Activated CD8-positive, alpha-beta memory T cell treated with anti-CD3 and anti-CD28 coated beads for 36 hours (primary cell): ENCODE results near the gene NOL4L. TPM values are rescaled to one million over a fixed set of nuclear protein-coding genes. Genes with fewer than 3 reads are reported as not detected.

Experiments used
- CTCF ChIA-PET: fragments of 350-600 bp; sonication (Branson Sonifier 250); formaldehyde crosslinking; loops from one replicate; lab custom pipeline; 2021; ENCODE audit warnings: antibody characterized with exemption; lab: Charles Lee
- POLR2A ChIA-PET: fragments of 350-600 bp; sonication (Branson Sonifier 250); formaldehyde crosslinking; loops from one replicate; lab custom pipeline; 2021; ENCODE audit warnings: antibody characterized with exemption; lab: Charles Lee
- total RNA-seq, 2 experiments: library from RNA; stranded (reverse); gene quantifications; one replicate each; pipeline ENCODE4 v1.2.3, GENCODE V29; 2021

NOL4L gene
- total RNA-seq, 2 experiments from 2014 or later = 9.9 to 10.9 TPM

DNA sequence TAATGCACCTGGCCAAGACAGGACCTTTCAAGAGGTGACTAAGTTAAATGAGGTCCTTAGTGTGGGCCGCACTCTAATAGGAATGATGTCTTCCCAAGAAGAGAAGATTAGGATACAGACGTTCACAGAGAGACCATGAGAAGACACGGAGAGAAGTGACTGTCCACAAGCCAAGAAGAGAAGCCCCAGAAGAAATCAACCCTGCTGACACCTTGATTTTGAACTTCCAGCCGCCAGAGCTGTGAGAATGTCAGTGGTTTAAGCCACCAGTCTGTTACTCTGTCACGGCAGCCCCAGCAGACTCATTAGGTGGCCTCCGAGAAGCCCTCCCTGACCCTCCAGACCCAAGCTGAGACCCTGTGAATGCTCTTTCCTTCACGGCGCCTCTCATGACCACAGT, 29.5 kb downstream of the NOL4L start:
- CTCF ChIA-PET = interaction anchor here (0.8 to 1.7 kb wide), 2 partner anchors 10 to 74 kb away, joined by 5 read pairs; no protein-coding TSS in a partner anchor
- POLR2A ChIA-PET = no interaction called here

DNA sequence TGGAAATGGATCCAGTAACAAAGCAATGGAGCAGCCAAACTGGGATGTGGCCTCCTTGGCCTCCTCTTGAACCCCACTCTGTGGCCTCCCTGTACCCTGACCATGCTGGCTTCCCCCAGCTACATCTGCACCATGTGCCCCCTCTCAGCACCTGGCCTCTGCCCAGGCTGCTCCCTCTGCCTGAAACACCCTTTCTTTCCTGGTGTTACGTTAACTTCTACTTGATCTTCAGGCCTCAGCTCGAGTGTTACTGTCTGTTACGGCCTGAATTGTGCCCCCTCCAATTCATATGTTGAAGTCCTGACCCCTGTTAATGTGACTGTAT, 30.2 kb downstream of the NOL4L start:
- POLR2A ChIA-PET = interaction anchor here (0.9 kb wide), 1 partner anchor 15 kb away, joined by 3 read pairs; no protein-coding TSS in a partner anchor
- CTCF ChIA-PET = interaction anchor here (1.1 to 1.7 kb wide), 2 partner anchors 10 to 12 kb away, joined by 3 to 5 read pairs; no protein-coding TSS in a partner anchor

DNA sequence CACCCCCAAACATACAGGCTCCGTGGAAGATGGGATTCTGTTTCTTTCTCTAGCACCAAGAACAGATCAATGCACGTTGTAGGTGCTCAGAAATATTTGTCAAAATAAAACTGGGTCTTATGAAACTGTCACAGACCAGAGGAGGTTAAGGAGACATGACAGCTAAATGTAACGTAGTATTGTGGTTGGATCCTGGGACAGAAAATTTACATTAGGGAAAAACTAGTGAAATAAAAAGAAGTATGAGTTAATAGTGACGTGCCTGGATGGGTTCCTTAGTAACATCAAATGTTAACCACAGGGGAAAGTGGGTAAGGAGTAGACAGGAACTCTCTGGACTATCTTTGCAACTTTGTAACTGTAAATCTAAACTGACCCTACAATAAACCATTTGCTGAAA, 31.5 kb downstream of the NOL4L start:
- ChIA-PET CTCF (no interaction called here), POLR2A (no interaction called here)

DNA sequence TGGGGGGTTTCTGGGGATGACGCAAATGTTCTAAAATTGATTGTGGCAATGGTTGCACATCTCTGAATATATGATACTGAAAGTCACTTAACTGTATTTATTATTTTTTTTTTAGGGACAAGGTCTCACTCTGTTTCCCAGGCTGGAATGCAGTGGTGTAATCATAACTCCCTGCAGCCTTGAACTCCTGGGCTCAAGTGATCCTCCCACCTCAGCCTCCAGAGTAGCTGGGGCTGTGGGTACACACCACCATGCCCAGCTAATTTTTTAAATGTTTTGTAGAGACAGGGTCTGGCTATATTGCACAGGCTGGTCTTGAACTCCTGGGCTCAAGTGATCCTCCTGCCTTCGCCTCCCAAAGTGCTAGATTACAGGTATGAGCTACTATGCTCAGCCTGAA, 33.4 kb downstream of the NOL4L start:
- ChIA-PET POLR2A (no interaction called here), CTCF (no interaction called here)

DNA sequence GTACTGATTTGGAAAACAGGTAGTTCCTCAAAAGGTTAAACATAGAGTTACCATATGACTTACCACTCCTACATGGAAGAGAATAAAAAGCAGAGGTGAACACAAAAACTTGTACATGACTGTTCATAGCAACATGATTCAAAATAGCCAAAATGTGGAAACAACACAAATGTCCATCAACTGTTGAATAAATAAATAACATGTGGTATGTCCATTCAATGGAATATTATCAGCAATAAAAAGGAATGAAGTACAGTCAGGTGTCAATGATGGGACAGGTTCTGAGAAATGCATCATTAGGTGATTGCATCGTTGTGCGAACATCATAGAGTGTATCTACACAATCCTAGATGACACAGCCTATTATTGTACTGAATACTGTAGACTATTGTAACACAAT, 35.3 kb downstream of the NOL4L start:
- ChIA-PET CTCF (no interaction called here), POLR2A (no interaction called here)

DNA sequence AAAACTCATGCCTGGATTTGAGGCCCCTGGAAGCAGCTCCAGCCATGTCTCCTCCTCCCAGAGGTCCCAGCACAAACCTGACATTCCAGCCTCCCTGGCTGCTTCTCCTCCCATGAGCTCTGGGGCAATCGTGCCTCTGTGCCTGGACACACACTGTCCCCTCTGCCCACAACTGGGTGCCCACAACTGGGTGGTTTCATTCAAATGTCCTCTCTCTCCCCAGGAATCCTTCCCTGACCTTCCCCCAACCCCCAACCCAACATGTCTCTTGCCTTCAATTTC, 37.4 kb downstream of the NOL4L start:
- POLR2A ChIA-PET = interaction anchor here (0.5 to 1.7 kb wide), 2 partner anchors 9 to 387 kb away, joined by 4 to 6 read pairs; no protein-coding TSS in a partner anchor
- CTCF ChIA-PET = interaction anchor here (1.1 to 1.4 kb wide), 3 partner anchors 10 to 22 kb away, joined by 3 to 4 read pairs (median 3); no protein-coding TSS in a partner anchor

DNA sequence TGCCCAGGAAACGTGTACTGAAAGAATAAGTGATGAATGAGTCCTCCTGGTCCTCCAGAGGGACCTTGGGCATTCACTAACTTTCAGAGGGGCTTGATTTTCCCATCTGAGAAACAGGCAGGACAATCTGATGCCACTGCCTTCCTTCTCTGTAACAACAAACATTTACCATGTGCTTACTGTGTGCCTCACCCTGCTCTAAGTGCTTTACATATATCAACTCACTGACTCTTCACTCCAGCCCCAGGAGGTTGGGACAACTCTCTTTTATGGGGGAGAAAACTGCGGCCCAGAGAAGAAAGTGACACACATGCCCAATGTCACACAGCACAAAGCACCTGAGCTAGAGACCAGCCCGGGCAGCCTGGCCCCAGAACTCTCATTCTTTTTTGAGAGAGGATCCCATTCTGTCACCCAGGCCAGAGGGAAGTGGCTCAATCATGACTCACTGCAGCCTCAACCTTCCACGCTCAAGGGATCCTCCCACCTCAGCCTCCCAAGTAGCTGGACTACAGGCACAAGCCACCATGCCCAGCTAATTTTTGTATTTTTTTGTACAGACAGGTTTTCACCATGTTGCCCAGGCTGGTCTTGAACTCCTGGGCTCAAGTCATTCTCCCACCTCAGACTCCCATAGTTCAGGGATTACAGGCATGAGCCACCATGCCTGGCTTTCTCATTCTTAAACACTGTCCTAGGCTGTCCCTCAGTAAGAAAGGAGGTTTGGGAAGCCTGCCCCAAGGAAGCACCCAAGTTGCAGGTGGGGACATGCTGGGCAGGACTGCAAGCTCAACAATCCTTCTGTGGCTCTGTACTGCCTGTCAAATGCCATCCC, 38.0 kb downstream of the NOL4L start:
- CTCF ChIA-PET = interaction anchor here (1.0 to 1.4 kb wide), 4 partner anchors 10 to 105 kb away, joined by 3 to 4 read pairs (median 3); no protein-coding TSS in a partner anchor
- POLR2A ChIA-PET = interaction anchor here (0.5 to 1.7 kb wide), 2 partner anchors 8 to 387 kb away, joined by 4 to 6 read pairs; no protein-coding TSS in a partner anchor

DNA sequence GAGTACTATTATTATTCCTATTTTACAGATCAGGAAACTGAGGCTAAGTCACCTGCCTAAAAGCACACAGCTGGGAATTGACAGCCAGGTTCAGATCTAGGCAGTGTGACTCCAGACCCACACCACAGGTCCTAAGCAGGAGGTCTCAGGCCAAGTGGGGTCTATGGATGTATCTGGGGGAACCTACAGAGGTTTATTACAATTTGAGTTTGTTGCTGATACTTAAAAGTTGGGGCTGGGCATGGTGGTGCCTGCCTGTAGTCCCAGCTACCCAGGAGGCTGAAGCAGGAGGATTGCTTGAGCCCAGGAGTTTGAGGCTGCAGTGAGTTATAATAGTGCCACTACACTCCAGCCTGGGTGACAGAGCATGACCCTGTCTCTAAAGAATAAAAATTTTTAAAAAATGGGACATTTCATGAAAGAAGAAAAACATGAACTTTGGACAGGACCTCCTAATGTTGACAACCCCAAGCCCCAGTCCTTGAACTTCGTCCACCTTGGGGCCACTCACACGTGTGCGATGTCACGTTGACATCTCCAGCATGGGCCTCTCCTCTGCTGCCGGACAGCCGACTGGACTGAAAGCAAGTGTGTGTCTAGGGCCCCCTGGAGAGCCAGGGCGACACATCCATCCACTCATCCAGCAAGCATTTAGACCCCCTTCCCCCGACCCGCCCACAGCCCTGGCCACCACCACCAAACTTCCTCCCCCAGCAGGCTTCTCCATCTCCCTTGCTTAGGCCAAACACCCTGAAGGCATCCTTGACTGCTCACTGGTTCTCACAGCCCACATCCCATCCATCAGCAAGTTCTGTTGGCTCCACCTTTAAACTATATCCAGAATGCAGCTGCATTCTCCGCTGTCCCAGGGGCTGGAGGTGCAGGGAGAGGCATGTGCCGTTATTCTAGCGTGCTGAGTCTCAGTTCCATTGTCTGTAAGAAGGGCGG, 40.0 kb downstream of the NOL4L start:
- ChIA-PET POLR2A (no interaction called here), CTCF (interaction anchor here (0.8 to 1.7 kb wide), 2 partner anchors 10 to 19 kb away, joined by 3 to 5 read pairs; no protein-coding TSS in a partner anchor)

DNA sequence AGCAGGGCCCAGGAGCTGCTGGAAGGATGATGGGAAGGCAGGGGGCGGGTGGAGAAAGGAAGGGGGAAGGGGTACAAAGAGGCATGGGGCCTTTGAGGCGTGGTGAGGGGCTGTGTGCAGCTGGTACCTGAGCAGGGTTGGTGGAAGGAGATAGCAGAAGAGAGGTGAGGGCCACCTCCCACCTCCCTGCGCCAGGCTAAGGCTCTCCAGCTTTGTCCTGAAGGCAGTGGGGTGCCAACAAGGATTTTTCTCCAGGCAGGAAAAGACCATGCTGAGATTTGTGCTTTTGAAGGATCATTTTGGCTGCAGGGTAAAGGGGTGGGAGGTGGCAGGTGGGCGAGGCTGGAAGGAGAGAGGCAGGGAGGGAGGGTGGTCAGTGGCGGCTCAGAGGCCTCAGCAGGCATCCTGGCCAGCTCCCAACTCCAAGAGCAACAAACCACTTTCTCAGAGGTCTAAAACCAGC, 40.8 kb downstream of the NOL4L start:
- ChIA-PET CTCF (interaction anchor here (1.7 kb wide), 1 partner anchor 11 kb away, joined by 5 read pairs; no protein-coding TSS in a partner anchor), POLR2A (no interaction called here)

DNA sequence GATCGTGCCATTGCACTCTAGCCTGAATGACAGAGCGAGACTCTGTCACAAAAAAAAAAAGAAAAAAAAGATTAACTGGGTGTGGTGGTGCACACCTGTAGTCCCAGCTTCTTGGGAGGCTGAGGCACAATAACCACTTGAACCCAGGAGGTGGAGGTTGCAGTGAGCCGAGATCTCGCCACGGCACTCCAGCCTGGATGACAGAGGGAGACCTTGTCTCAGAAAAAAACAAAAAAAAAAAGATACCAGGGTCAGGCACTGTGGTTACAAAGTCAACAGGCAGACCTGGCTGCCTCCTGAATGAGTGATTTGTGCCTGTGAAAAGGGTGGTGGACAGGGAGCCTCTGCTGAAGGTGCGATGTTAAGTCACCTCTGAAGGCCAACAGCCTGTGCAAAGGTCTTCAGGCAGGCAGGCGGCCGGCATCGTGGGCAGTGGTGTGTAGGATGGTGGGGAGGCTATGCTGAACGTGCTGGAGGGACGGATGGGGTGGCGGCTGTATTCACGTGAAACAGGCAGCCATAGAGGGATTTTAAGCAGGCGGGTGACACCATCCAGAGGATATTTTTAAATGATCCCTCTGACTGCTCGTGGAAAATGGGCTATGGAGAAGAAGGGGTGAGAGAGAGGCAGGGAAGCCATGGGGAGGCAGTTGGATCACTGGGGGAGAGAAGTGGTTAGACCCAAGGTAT, 41.4 kb downstream of the NOL4L start:
- CTCF ChIA-PET = interaction anchor here (1.0 to 12.7 kb wide), 2 partner anchors 11 to 18 kb away, joined by 3 to 109 read pairs; no protein-coding TSS in a partner anchor
- POLR2A ChIA-PET = no interaction called here

DNA sequence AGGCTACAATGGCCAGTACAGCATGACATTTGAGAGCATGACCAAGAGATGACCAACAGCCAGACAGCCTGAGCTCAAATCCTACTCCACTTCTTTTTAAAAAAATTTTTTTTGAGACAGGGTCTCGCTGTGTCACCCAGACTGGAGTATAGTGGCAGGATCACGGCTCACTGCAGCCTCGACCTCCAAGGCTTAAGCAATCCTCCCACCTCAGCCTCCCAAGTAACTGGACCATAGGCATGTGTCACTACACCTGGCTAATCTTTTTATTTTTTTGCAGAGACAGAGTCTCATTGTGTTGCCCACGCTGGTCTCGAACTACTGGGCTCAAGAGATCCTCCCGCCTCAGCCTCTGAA, 42.9 kb downstream of the NOL4L start:
- ChIA-PET CTCF (interaction anchor here (12.7 kb wide), 1 partner anchor 16 kb away, joined by 109 read pairs; no protein-coding TSS in a partner anchor), POLR2A (interaction anchor here (1.3 kb wide), 1 partner anchor 20 kb away, joined by 5 read pairs; no protein-coding TSS in a partner anchor)

DNA sequence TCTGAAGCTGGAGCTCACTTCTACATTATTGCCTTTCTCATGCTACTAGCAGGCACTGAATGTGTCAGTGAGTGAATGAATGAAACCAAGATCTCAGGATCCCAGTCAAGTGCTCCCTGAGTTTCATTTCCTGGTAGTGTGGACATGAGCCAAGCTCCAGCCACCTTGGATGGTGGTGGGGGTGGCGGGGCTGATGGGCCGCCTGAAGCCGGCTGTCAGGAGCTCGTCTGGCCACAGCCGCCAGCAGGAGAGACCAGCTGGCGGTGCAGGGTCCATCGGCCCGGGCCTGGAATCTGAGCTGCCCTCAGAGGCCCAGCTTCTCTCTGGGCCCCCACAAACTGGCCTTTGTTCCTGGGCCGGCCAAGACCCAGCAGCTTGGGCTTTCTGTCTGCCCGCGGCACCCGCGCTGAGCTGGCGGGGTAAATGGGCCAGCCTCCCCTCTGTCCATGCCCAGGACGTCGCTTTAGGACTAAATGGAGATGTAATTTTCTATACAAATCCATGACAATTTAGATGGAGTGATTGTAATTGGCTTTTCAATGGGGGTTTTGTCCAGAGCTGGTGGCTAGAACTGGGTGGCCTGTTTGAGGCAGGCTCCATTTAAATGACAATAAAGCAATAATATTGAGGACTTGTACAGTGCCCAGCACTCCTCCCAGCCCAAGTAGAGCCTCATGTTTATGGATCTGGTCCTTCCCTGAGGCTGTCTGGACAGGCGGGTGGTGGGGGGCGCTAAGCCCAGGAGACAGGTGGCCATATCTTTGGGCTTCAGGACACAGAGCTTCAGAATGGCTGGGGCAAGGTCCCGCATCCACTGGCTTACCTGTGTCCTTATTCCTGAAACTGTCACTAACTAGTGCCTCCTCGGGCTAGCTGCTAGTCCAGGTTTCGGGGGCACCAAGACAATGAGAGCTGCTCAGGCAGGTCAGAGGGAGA, 43.5 kb downstream of the NOL4L start:
- CTCF ChIA-PET = interaction anchor here (1.0 to 12.7 kb wide), 2 partner anchors 16 to 32 kb away, joined by 3 to 109 read pairs; no protein-coding TSS in a partner anchor
- POLR2A ChIA-PET = interaction anchor here (0.5 to 1.3 kb wide), 5 partner anchors 9 to 827 kb away, joined by 3 to 6 read pairs (median 4); no protein-coding TSS in a partner anchor

DNA sequence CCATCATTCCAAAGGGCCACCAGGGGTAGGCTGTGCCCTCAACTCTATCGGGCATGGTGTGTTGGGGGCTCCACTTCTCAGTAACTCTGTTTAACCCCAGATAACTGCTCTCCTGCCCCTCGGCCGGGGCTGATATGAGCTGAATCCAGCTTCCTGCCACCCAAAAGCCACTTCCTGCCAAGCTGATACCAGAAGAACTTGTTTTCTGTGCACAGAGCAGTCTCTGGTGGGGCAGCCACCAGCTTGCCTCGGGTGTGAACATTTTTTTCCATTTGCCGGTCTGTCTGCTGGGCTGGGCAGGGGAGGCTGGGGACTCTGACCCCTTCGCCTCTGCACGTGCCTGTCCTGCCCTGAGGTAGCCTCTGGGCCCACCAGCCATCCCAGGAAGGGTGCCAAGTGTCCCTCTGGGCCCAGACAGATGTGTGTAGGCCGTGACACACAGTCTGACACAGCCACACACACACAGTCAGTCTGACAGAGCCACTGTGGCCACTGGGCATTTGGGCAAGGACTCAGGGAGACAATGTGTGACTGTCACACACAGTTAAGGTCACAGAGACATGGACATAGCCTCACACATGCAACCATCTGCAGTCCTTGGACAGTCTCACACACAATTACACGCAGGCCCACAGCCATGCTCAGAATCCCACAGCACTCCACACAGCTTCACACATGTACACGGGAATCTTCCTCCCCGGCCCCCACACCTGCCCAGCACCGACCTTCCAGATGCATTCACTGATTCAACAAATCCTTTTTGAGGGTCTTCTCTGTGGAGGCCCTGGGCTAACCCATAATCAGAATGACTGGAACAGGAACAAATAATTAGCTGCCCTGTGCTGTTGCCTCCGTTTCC, 45.1 kb downstream of the NOL4L start:
- CTCF ChIA-PET = interaction anchor here (1.0 to 12.7 kb wide), 3 partner anchors 14 to 113 kb away, joined by 3 to 109 read pairs (median 9); no protein-coding TSS in a partner anchor
- POLR2A ChIA-PET = interaction anchor here (0.6 to 2.2 kb wide), 7 partner anchors 11 to 409 kb away, joined by 3 to 9 read pairs (median 4); no protein-coding TSS in a partner anchor

DNA sequence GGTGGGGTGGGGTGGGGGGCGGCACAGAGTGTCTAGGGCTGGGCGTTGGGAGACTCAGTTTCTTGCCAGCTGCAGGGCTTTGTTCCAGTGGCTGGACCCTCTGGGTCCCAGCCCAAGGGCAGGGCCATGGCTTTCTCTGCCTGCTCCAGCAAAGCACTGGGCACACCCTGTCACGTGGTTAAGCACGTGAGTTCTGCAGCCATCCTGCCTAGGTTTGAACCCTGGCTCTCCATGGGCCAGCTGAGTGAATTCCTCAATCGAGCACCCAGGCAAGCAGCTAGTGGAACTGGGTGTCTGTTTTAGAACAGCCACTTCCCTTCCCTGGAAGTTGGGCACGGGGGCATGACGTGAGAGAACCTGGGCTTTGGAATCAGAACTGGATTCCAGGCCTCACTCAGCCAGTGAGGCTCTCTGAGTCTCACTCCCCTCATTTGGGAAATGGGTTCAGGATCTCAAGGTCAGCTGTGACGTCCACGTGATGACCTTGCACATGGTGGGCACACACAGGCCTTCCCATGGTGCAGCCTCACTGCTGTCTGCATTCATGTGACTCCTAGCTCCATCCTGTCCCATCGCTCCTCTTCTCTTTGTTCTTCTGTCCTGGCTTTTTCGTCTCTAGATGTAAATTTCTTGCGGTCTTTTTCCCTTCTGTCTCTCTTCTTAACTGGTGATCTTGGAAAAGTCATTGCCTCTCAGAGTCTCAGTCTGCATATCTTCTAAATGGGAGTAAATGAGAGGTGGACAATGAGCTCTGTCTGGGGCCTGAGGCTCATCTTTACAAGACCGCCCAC, 45.9 kb downstream of the NOL4L start:
- POLR2A ChIA-PET = interaction anchor here (0.6 to 2.2 kb wide), 8 partner anchors 9 to 1060 kb away, joined by 3 to 9 read pairs (median 4); no protein-coding TSS in a partner anchor
- CTCF ChIA-PET = interaction anchor here (2.5 to 12.7 kb wide), 2 partner anchors 13 to 114 kb away, joined by 9 to 109 read pairs; no protein-coding TSS in a partner anchor

DNA sequence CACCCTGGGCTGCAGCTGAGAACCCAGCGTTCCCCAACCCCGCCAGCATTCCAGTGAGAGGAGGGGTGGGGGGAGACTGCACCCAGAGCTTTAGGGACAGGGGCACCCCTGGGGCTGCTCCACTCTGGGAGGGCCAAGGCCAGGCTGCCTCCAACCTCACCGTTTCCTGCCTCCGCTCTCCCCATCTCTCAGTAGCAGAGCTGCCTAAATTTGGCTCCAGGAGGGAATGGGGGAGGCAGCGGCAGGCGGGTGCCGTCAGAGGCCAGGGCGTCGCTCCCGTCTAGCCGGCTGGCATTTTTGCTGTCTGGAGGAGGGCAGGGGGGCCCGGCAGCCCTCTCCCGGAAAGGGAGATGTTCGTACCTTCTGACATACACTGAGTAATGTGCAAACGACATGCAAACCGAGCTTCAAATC, 46.6 kb downstream of the NOL4L start:
- POLR2A ChIA-PET = interaction anchor here (0.7 to 2.2 kb wide), 3 partner anchors 9 to 1061 kb away, joined by 3 to 9 read pairs (median 6); no protein-coding TSS in a partner anchor
- CTCF ChIA-PET = interaction anchor here (2.5 to 12.7 kb wide), 2 partner anchors 13 to 114 kb away, joined by 9 to 109 read pairs; no protein-coding TSS in a partner anchor
